HEK293 (cell line): Measurements from ENCODE around the gene IQCB1.
A peak's percentile ranks its signal among the peaks of the same experiment; 100 is the strongest.

Source experiments
- CTCF ChIA-PET: fragments of 350-600 bp; formaldehyde crosslinking; extraction: SDS; loops from one replicate; lab custom pipeline; 2021; ENCODE audit warnings: antibody characterized with exemption; lab: Yijun Ruan, JAX
- POLR2A ChIA-PET: fragments of 300-600 bp; formaldehyde crosslinking; extraction: SDS; loops from one replicate; lab custom pipeline; 2020; ENCODE audit warnings: antibody characterized with exemption, inconsistent platforms; lab: Yijun Ruan, JAX
- H3K27ac ChIP-seq: fragments of 200-500 bp; sonication (Bioruptor generic); 2 replicates; pipeline ENCODE4 v1.5.1; 2014; ENCODE audit warnings: low read depth, low read length, control low read depth, inconsistent platforms; ENCODE audit errors: extremely low read depth
- H3K36me3 ChIP-seq, 2 experiments: fragments of 200-500 bp in 1 of 2; sonication (Bioruptor generic) in 1 of 2; 1 replicate in 1 of 2; 2 replicates in 1 of 2; pipeline ENCODE4 v1.5.1; 2014 to 2017; ENCODE audit warnings: inconsistent platforms in 2 of 2, low read length in 2 of 2; ENCODE audit not compliant: control insufficient read depth in 2 of 2, insufficient read depth in 1 of 2
- H3K4me1 ChIP-seq: fragments of 200-500 bp; sonication (Bioruptor generic); 2 replicates; pipeline ENCODE4 v1.5.1; 2014; ENCODE audit warnings: mild to moderate bottlenecking, low read length, inconsistent platforms; ENCODE audit not compliant: control insufficient read depth, insufficient read depth
- H3K4me3 ChIP-seq: 2 replicates; pipeline ENCODE4 v1.5.1; 2011; ENCODE audit warnings: low read depth, mild to moderate bottlenecking, control low read depth, low read length, moderate library complexity
- H3K9me3 ChIP-seq: fragments of 200-500 bp; sonication (Bioruptor generic); 2 replicates; pipeline ENCODE4 v1.5.1; 2014; ENCODE audit warnings: low read depth, low read length, inconsistent platforms; ENCODE audit not compliant: control insufficient read depth, insufficient read depth
- GLIS2 ChIP-seq: fragments of 450-650 bp; formaldehyde crosslinking; IDR thresholded peaks from 2 replicates; pipeline ENCODE4 v1.5.1; 2016; ENCODE audit warnings: missing biosample characterization, missing genetic modification characterization
- PRDM1 ChIP-seq: fragments of 450-650 bp; formaldehyde crosslinking; IDR thresholded peaks from 2 replicates; pipeline ENCODE4; 2016; ENCODE audit warnings: missing biosample characterization, missing genetic modification characterization
- PRDM10 ChIP-seq: fragments of 450-650 bp; formaldehyde crosslinking; IDR thresholded peaks from 2 replicates; pipeline ENCODE4 v1.5.1; 2016; ENCODE audit warnings: missing biosample characterization, missing genetic modification characterization
- SETDB1 ChIP-seq: IDR thresholded peaks from one replicate; pipeline ENCODE4 v1.6.1; 2017; ENCODE audit warnings: mild to moderate bottlenecking, low read length, moderate library complexity, mixed read lengths; ENCODE audit not compliant: insufficient read length
- SP7 ChIP-seq: fragments of 450-650 bp; formaldehyde crosslinking; IDR thresholded peaks from 2 replicates; pipeline ENCODE4 v1.5.1; 2016; ENCODE audit warnings: missing biosample characterization, missing genetic modification characterization
- ZNF23 ChIP-seq: fragments of 450-650 bp; formaldehyde crosslinking; IDR thresholded peaks from 2 replicates; pipeline ENCODE4 v1.5.1; 2016; ENCODE audit warnings: missing biosample characterization, missing genetic modification characterization, borderline replicate concordance
- ZNF266 ChIP-seq: fragments of 450-650 bp; formaldehyde crosslinking; IDR thresholded peaks from 2 replicates; pipeline ENCODE4 v1.5.1; 2016; ENCODE audit warnings: missing biosample characterization, missing genetic modification characterization, low read depth
- ZNF311 ChIP-seq: fragments of 450-650 bp; formaldehyde crosslinking; IDR thresholded peaks from 2 replicates; pipeline ENCODE4 v1.5.1; 2017; ENCODE audit warnings: missing biosample characterization, missing genetic modification characterization, borderline replicate concordance
- ZNF501 ChIP-seq: fragments of 450-650 bp; formaldehyde crosslinking; IDR thresholded peaks from 2 replicates; pipeline ENCODE4 v1.5.1; 2016; ENCODE audit warnings: missing biosample characterization, missing genetic modification characterization
- ZNF513 ChIP-seq: fragments of 450-650 bp; IDR thresholded peaks from 2 replicates; pipeline ENCODE4 v1.5.1; 2018; ENCODE audit warnings: missing biosample characterization, missing genetic modification characterization
- ZNF549 ChIP-seq: fragments of 450-650 bp; IDR thresholded peaks from 2 replicates; pipeline ENCODE4 v1.5.1; 2018; ENCODE audit warnings: missing biosample characterization, missing genetic modification characterization, mild to moderate bottlenecking, inconsistent platforms, moderate library complexity
- ZNF660 ChIP-seq: fragments of 450-650 bp; IDR thresholded peaks from 2 replicates; pipeline ENCODE4 v1.5.1; 2018; ENCODE audit warnings: missing biosample characterization, mild to moderate bottlenecking, missing genetic modification characterization
- ZNF664 ChIP-seq: fragments of 450-650 bp; formaldehyde crosslinking; IDR thresholded peaks from 2 replicates; pipeline ENCODE4 v1.5.1; 2016; ENCODE audit warnings: missing biosample characterization, missing genetic modification characterization
- ZNF76 ChIP-seq: fragments of 450-650 bp; formaldehyde crosslinking; IDR thresholded peaks from 2 replicates; pipeline ENCODE4; 2016; ENCODE audit warnings: low read depth, missing biosample characterization, missing genetic modification characterization, borderline replicate concordance
- TF ChIP-seq, protein P1 (sequence below): fragments of 450-650 bp; formaldehyde crosslinking; conservative IDR thresholded peaks from 2 replicates; pipeline ENCODE4 v1.5.1; 2016; ENCODE audit warnings: low read depth, missing biosample characterization, missing genetic modification characterization
- TF ChIP-seq, protein P2 (sequence below): sonication (generic); formaldehyde crosslinking; IDR thresholded peaks from 2 replicates; pipeline ENCODE4 v1.8.1; 2022; ENCODE audit warnings: mild to moderate bottlenecking, moderate library complexity, missing genetic modification reagents
- TF ChIP-seq, protein P3 (sequence below): fragments of 450-650 bp; formaldehyde crosslinking; IDR thresholded peaks from 2 replicates; pipeline ENCODE4 v1.5.1; 2016; ENCODE audit warnings: missing biosample characterization, missing genetic modification characterization

IQCB1 gene

GRCh38 chr3:121752772-121753171 is 82.1 kb downstream of the IQCB1 start:
- no peak overlapping the region for H3K27ac ChIP-seq
- H3K9me3 ChIP-seq: no peaks in the 10 kb centered on the region
- no peak overlapping the region for H3K4me3 ChIP-seq
- H3K36me3 ChIP-seq: no peaks in the 10 kb centered on the region
- no peak for TF ChIP-seq ZNF501 (tag by site-specific recombination)
- 0 out of 2 replicates have a peak, but pooled peaks have one; percentile 21 for TF ChIP-seq PRDM1 (tag by site-specific recombination)
- 0 out of 2 replicates have a peak, but pooled peaks cover 2% of the 10 kb centered on the region for H3K4me1 ChIP-seq
- POLR2A ChIA-PET: no interaction called here
- CTCF ChIA-PET: no interaction called here

- Histone ChIP-seq H3K4me3 (no peak overlapping the region), H3K4me1 (0 out of 2 replicates have a peak, but pooled peaks cover 2% of the 10 kb centered on the region), H3K36me3 (no peaks in the 10 kb centered on the region), H3K27ac (no peak overlapping the region), H3K9me3 (no peaks in the 10 kb centered on the region)
- ChIA-PET CTCF (no interaction called here), POLR2A (no interaction called here)
- TF ChIP-seq PRDM1 (tag by site-specific recombination): peak; percentile 69
- no peak for TF ChIP-seq SP7
Measured at GRCh38 chr3:121752261-121752660, 82.6 kb downstream of the IQCB1 start.

- TF ChIP-seq, protein P1, sequence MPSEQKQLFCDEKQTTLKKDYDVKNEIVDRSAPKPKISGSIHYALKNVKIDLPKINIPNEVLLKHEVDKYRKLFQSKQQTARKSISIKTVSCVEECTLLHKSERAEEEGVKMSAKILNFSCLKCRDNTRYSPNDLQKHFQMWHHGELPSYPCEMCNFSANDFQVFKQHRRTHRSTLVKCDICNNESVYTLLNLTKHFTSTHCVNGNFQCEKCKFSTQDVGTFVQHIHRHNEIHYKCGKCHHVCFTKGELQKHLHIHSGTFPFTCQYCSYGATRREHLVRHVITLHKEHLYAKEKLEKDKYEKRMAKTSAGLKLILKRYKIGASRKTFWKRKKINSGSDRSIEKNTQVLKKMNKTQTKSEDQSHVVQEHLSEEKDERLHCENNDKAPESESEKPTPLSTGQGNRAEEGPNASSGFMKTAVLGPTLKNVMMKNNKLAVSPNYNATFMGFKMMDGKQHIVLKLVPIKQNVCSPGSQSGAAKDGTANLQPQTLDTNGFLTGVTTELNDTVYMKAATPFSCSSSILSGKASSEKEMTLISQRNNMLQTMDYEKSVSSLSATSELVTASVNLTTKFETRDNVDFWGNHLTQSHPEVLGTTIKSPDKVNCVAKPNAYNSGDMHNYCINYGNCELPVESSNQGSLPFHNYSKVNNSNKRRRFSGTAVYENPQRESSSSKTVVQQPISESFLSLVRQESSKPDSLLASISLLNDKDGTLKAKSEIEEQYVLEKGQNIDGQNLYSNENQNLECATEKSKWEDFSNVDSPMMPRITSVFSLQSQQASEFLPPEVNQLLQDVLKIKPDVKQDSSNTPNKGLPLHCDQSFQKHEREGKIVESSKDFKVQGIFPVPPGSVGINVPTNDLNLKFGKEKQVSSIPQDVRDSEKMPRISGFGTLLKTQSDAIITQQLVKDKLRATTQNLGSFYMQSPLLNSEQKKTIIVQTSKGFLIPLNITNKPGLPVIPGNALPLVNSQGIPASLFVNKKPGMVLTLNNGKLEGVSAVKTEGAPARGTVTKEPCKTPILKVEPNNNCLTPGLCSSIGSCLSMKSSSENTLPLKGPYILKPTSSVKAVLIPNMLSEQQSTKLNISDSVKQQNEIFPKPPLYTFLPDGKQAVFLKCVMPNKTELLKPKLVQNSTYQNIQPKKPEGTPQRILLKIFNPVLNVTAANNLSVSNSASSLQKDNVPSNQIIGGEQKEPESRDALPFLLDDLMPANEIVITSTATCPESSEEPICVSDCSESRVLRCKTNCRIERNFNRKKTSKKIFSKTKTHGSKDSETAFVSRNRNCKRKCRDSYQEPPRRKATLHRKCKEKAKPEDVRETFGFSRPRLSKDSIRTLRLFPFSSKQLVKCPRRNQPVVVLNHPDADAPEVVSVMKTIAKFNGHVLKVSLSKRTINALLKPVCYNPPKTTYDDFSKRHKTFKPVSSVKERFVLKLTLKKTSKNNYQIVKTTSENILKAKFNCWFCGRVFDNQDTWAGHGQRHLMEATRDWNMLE (tag by site-specific recombination): peak; percentile 17; the same call in 1 of the 2 replicates
- TF ChIP-seq SETDB1 (no peak), ZNF311 (no peak), PRDM10 (tag by site-specific recombination) (no peak), ZNF266 (tag by site-specific recombination) (no peak), ZNF513 (tag by site-specific recombination) (peak; percentile 69), GLIS2 (tag by site-specific recombination) (no peak), ZNF664 (tag by site-specific recombination) (no peak), ZNF549 (tag by site-specific recombination) (no peak), ZNF660 (tag by site-specific recombination) (0 out of 2 replicates have a peak, but pooled peaks have one; percentile 11), ZNF76 (tag by site-specific recombination) (no peak), ZNF23 (tag by site-specific recombination) (no peak)
- TF ChIP-seq, protein P2, sequence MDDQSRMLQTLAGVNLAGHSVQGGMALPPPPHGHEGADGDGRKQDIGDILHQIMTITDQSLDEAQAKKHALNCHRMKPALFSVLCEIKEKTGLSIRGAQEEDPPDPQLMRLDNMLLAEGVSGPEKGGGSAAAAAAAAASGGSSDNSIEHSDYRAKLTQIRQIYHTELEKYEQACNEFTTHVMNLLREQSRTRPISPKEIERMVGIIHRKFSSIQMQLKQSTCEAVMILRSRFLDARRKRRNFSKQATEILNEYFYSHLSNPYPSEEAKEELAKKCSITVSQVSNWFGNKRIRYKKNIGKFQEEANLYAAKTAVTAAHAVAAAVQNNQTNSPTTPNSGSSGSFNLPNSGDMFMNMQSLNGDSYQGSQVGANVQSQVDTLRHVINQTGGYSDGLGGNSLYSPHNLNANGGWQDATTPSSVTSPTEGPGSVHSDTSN (CRISPR knock-in tag): no peak
- TF ChIP-seq, protein P3, sequence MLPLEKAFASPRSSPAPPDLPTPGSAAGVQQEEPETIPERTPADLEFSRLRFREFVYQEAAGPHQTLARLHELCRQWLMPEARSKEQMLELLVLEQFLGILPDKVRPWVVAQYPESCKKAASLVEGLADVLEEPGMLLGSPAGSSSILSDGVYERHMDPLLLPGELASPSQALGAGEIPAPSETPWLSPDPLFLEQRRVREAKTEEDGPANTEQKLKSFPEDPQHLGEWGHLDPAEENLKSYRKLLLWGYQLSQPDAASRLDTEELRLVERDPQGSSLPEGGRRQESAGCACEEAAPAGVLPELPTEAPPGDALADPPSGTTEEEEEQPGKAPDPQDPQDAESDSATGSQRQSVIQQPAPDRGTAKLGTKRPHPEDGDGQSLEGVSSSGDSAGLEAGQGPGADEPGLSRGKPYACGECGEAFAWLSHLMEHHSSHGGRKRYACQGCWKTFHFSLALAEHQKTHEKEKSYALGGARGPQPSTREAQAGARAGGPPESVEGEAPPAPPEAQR (tag by site-specific recombination): no peak
- Histone ChIP-seq H3K4me3 (peak overlapping the region; percentile 78), H3K4me1 (0 out of 2 replicates have a peak, but pooled peaks cover 2% of the 10 kb centered on the region), H3K36me3 (peaks cover 0 to 7% of the 10 kb centered on the region in 2 experiments; a peak in 1 of 3 replicates), H3K27ac (no peak overlapping the region), H3K9me3 (no peaks in the 10 kb centered on the region)
- ChIA-PET CTCF (no interaction called here), POLR2A (interaction anchor here (0.7 kb wide), 1 partner anchor 60 kb away, joined by 3 read pairs; no protein-coding TSS in a partner anchor)
Measured at GRCh38 chr3:121750087-121750415, 84.8 kb downstream of the IQCB1 start.
